Stomach (tissue), 4 donors: ENCODE results near the gene TRNP1.

Experiments
- POLR2A ChIP-seq, 4 donors: fragments of 450-650 bp; IDR thresholded peaks; one replicate each; pipeline ENCODE4 v1.6.1; 2016; ENCODE audit warnings: antibody characterized with exemption in 4 of 4, control low read depth in 2 of 4, mild to moderate bottlenecking in 1 of 4, moderate library complexity in 1 of 4
- TF ChIP-seq, protein P1 (sequence below), 7 experiments: fragments of 450-650 bp in 4 of 7; fragments of 200-600 bp in 3 of 7; sonication (generic) in 3 of 7; IDR thresholded peaks; one replicate each; pipeline ENCODE4 v1.5.1; 2016 to 2019; ENCODE audit warnings: antibody characterized with exemption in 7 of 7, control low read depth in 2 of 7, mild to moderate bottlenecking in 1 of 7

DNA sequence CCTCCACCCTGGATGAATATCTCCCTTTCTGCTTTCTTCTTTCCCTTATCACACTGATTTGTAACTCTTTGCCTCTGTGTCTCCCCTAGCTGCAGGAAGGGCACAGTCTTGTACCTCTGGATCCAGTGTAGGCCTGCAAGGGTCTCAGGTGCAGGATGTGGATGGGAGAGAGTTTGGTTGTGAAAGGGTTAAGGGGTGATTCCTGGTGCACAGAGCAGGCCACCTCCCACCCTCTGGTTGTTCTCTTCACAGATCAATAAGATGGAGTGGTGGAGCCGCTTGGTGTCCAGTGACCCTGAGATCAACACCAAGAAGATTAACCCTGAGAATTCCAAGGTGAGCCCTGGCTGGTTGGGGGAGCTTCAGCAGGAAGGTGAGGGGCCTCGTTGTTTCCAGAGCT is 48.4 kb upstream of the TRNP1 start:
- TF ChIP-seq, protein P1, sequence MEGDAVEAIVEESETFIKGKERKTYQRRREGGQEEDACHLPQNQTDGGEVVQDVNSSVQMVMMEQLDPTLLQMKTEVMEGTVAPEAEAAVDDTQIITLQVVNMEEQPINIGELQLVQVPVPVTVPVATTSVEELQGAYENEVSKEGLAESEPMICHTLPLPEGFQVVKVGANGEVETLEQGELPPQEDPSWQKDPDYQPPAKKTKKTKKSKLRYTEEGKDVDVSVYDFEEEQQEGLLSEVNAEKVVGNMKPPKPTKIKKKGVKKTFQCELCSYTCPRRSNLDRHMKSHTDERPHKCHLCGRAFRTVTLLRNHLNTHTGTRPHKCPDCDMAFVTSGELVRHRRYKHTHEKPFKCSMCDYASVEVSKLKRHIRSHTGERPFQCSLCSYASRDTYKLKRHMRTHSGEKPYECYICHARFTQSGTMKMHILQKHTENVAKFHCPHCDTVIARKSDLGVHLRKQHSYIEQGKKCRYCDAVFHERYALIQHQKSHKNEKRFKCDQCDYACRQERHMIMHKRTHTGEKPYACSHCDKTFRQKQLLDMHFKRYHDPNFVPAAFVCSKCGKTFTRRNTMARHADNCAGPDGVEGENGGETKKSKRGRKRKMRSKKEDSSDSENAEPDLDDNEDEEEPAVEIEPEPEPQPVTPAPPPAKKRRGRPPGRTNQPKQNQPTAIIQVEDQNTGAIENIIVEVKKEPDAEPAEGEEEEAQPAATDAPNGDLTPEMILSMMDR (IDR thresholded peaks at IDR 0.05) = no peak
- no peak for TF ChIP-seq POLR2A (IDR thresholded peaks at IDR 0.05)
